Lung microvascular endothelial cell (primary cell): ENCODE measurements around the gene ACOT7. TPM values are rescaled to one million over a fixed set of nuclear protein-coding genes. Genes with fewer than 3 reads are reported as not detected.
A peak's percentile ranks its signal among the peaks of the same experiment; 100 is the strongest.

ENCODE experiments used
- DNase-seq, 2 donors: peaks; one replicate each; pipeline versions ENCODE4 v3.0.0 to v3.0.0-alpha.2; 2010; ENCODE audit warnings: low read depth in 2 of 2
- total RNA-seq: library from RNA; depleted of rRNA; stranded (reverse); fragments of >200 nt; gene quantifications from 2 replicates; pipeline ENCODE4 v1.2.1, GENCODE V29; 2014

The ACOT7 gene
- total RNA-seq, 1 donor from 2014 or later = 10.7 TPM

- peak in 1 of 2 donors; percentile 20 for DNase-seq
These were observed 106.1 kb downstream of the ACOT7 start for GRCh38 chr1:6287431-6287886.

GRCh38 chr1:6287029-6287428, 106.5 kb downstream of the ACOT7 start:
- DNase-seq = no peak

- no peak for DNase-seq
These were observed 107.3 kb downstream of the ACOT7 start for GRCh38 chr1:6286266-6286665.

GRCh38 chr1:6285336-6285735, 108.2 kb downstream of the ACOT7 start:
- no peak for DNase-seq

- no peak for DNase-seq
These were observed 110.8 kb downstream of the ACOT7 start for GRCh38 chr1:6282577-6283270.

GRCh38 chr1:6281511-6282402, 111.8 kb downstream of the ACOT7 start:
- no peak for DNase-seq

- DNase-seq = peak in 1 of 2 donors; percentile 28
These were observed 112.7 kb downstream of the ACOT7 start for GRCh38 chr1:6280761-6281451.

- DNase-seq = no peak
These were observed 113.8 kb downstream of the ACOT7 start for GRCh38 chr1:6279613-6280383.

- no peak for DNase-seq
These were observed 114.5 kb downstream of the ACOT7 start for GRCh38 chr1:6279066-6279465.

- no peak for DNase-seq
These were observed 115.3 kb downstream of the ACOT7 start for GRCh38 chr1:6278263-6278662.

- no peak for DNase-seq
These were observed 116.6 kb downstream of the ACOT7 start for GRCh38 chr1:6276811-6277555.

- DNase-seq = no peak
These were observed 117.5 kb downstream of the ACOT7 start for GRCh38 chr1:6275826-6276782.

- DNase-seq = no peak
These were observed 118.9 kb downstream of the ACOT7 start for GRCh38 chr1:6274622-6275139.

GRCh38 chr1:6274102-6274501, 119.5 kb downstream of the ACOT7 start:
- no peak for DNase-seq

- peak; percentile 21 to 44 for DNase-seq
These were observed 120.1 kb downstream of the ACOT7 start for GRCh38 chr1:6273380-6273891.

GRCh38 chr1:6272868-6273267, 120.7 kb downstream of the ACOT7 start:
- DNase-seq = no peak

GRCh38 chr1:6272452-6272851, 121.1 kb downstream of the ACOT7 start:
- no peak for DNase-seq

- DNase-seq = no peak
These were observed 122.0 kb downstream of the ACOT7 start for GRCh38 chr1:6271554-6271953.

GRCh38 chr1:6271006-6271405, 122.6 kb downstream of the ACOT7 start:
- no peak for DNase-seq
